ENCODE data around the gene BPIFA1. TPM values are rescaled to one million over a fixed set of nuclear protein-coding genes. Genes with fewer than 3 reads are reported as not detected.

The BPIFA1 gene
- total and polyA plus RNA-seq, 2 of the 8 experiments (the other 6 are each of a cell fraction or from before 2014, with no cell fraction given): not detected

- Histone ChIP-seq H3K36me3 (ENCODE audit: control insufficient read depth in 2 of 4, insufficient read depth in 4 of 4, low read length in 3 of 4) (no peaks in the 10 kb centered on the region), H3K23me2 (ENCODE audit: low read depth, low read length) (no peaks in the 10 kb centered on the region), H3K4me1 (replicated peaks in 1 of 4; ENCODE audit: control insufficient read depth in 3 of 4, insufficient read depth in 4 of 4, low read length in 3 of 4) (peaks cover 0 to 4% (median 0%) of the 10 kb centered on the region in 4 experiments; a peak in 4 of 7 replicates), H3K79me1 (ENCODE audit: low read depth, low read length) (no peaks in the 10 kb centered on the region), H3K56ac (replicated peaks; ENCODE audit: insufficient read length, low read depth, low read length) (no peak within 1 kb of the TSS), H4K5ac (ENCODE audit: insufficient read length, low read depth, low read length) (no peak within 1 kb of the TSS), H3K4me3 (ENCODE audit: extremely low read depth in 1 of 4, insufficient read depth in 2 of 4, low read depth in 3 of 4, low read length in 4 of 4) (no peak within 1 kb of the TSS), H2BK120ac (replicated peaks; ENCODE audit: low read depth, low read length) (no peak within 1 kb of the TSS), H3K14ac (ENCODE audit: insufficient read length) (no peak within 1 kb of the TSS), H2BK12ac (ENCODE audit: low read depth, low read length) (no peak within 1 kb of the TSS), H3K27ac (ENCODE audit: low read depth, low read length) (no peak within 1 kb of the TSS), H2BK5ac (ENCODE audit: low read depth, low read length) (no peak within 1 kb of the TSS), H3K27me3 (replicated peaks in 1 of 4; ENCODE audit: control insufficient read depth in 3 of 4, extremely low read depth in 1 of 4, insufficient read depth in 3 of 4, low read length in 3 of 4) (no peaks in the 10 kb centered on the region), H4K91ac (replicated peaks; ENCODE audit: insufficient read length, low read length) (no peak within 1 kb of the TSS), H3K4me2 (ENCODE audit: insufficient read depth in 1 of 2, low read depth in 2 of 2, low read length in 2 of 2) (no peak within 1 kb of the TSS), H3K79me2 (ENCODE audit: control insufficient read depth in 1 of 2, insufficient read depth in 2 of 2, low read length in 2 of 2) (no peaks in the 10 kb centered on the region), H4K20me1 (replicated peaks in 1 of 2; ENCODE audit: control insufficient read depth in 1 of 2, insufficient read depth in 2 of 2, low read length in 2 of 2) (no peaks in the 10 kb centered on the region), H3K23ac (ENCODE audit: insufficient read length) (no peak within 1 kb of the TSS), H3K9me3 (ENCODE audit: insufficient read depth in 2 of 2, low read depth in 1 of 2, low read length in 1 of 2) (no peaks in the 10 kb centered on the region), H2AK5ac (ENCODE audit: low read depth, low read length) (no peak within 1 kb of the TSS), H4K8ac (ENCODE audit: extremely low read depth, insufficient read depth, low read length) (peak within 1 kb of the TSS; percentile 76; the same call in 1 of the 2 replicates), H3K4ac (replicated peaks; ENCODE audit: insufficient read length, low read depth, low read length) (no peak within 1 kb of the TSS), H2BK20ac (ENCODE audit: low read length) (no peak within 1 kb of the TSS), H2BK15ac (ENCODE audit: low read length) (no peak within 1 kb of the TSS; the same call in 1 of the 2 replicates), H3K18ac (ENCODE audit: extremely low read depth, low read length) (no peak within 1 kb of the TSS), H3K9ac (replicated peaks in 1 of 4; ENCODE audit: extremely low read depth in 1 of 4, low read depth in 3 of 4, low read length in 3 of 4) (no peak within 1 kb of the TSS), H2AFZ (ENCODE audit: low read length) (no peak within 1 kb of the TSS)
- FAIRE-seq (no peak), DNase-seq (ENCODE audit: low read depth in 1 of 2, low spot score in 2 of 2) (no peak)
- WGBS, 2 experiments (ENCODE audit: extremely low coverage in 1 of 2, insufficient coverage in 1 of 2, insufficient read length in 1 of 2, insufficient replicate concordance in 2 of 2, low coverage in 1 of 2, low lambda C conversion rate in 2 of 2, missing lambda C conversion rate in 1 of 2): 84% methylated on average over 13 of the region's 13 CpGs; no CpG with 5 or more reads in 1 of the 2 experiments
- ChIA-PET CTCF (ENCODE audit: partially characterized antibody) (interaction anchor here (0.6 to 1.7 kb wide), 4 partner anchors 9 to 26 kb away, joined by 3 to 9 read pairs (median 4); no protein-coding TSS in a partner anchor), POLR2A (ENCODE audit: partially characterized antibody) (interaction anchor here (0.9 kb wide), 1 partner anchor 12 kb away, joined by 3 read pairs; no protein-coding TSS in a partner anchor)
- TF ChIP-seq KDM4A (IDR thresholded peaks at IDR 0.05; ENCODE audit: low read depth, low read length, severe bottlenecking): no peak
Measured at GRCh38 chr20:33282991-33283555, 47.3 kb downstream of the BPIFA1 start, which contains the start of gene BPIFB1. BPIFB1 (plus strand) TSS chr20:33283214; CDS start chr20:33286074, 2,860 bp downstream.
